Measurements from ENCODE around the gene SUGCT.

DNA sequence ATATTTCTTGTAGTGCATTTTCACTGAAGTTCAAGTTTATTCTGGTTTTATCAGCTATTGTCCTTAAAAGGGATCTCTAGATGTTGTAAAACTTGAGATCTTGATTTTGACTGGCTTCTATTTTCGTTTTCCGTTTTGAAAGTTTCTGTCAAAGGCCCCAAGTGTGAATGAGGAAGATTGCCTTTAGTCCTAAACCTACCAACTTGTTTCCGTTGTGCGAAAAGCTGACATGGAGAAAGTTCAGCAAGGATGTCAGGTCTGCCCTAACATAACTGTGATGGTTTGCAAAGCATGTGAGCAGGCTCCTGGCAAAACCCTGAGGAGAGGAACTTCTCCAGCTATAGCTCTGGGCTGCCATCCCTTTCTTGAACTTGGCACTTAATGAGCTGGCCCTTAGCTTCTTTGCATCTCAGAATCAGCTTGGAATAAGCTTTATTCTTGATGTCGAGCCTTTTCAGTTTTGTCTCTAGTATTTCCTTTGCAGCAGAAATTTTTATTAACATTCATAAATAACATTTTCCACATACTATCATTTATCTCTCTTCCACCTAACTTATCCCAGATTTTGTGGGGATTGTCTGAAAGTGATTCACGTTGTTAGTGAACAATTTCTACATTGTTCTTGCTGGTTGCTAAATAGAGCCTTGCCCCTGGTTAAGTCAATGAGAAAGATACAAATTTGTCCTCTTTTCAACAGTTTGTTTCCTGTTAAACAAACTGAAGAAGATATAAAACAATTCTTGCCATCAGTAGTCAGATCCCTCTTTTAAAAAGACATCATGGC is 559.4 kb downstream of the SUGCT start:
- TF ChIP-seq EZH2 (IDR thresholded peaks at IDR 0.05) (no peak), POLR2AphosphoS5 (IDR thresholded peaks at IDR 0.05; ENCODE audit: borderline replicate concordance, low read depth, low read length) (no peak), FOXP2 (optimal IDR thresholded peaks at IDR 0.05; ENCODE audit: control extremely low read depth, extremely low read length, insufficient read depth) (no peak)

Measured in SK-N-MC (cell line).